ENCODE measurements around the gene GRK3.

GRK3 gene

DNA sequence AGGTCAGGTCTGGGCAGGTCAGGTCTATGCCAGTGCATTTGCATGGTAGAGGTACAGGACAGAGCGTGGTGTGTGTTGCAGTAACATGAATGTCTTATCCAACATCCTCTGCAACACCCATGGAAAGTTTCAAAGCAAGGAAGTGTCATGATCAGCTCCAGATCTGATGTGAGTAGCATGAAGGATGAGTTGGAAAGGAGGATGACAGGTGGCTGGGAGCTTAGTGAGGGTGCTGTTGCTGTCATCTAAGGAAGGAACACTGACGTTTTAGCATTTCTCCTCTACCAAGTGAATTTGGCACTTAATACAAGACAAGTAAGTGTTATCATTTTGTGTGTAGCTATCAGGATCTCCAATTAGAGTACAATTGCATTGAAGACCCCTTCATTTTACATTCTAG, 65.1 kb downstream of the GRK3 start:
- DNase-seq: no peak

DNA sequence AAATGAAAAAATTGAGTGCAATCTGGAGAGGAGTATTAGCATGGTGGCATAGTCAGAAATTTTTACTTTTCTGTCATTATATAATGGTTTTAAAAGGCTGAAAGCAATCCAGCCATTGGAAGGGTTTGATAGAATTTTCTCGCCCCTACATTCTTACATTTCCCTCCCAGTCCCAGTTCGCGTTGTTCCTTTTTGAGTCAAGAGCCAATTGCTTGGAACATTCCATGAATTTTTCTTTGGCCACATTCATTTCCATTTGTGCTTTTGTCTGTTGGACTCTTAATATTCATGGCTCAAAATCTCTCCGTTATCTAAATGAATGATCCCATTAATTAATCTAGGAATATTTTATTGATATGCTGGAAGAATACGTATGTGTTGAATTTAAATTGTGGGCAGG, 66.0 kb downstream of the GRK3 start:
- DNase-seq: no peak

DNA sequence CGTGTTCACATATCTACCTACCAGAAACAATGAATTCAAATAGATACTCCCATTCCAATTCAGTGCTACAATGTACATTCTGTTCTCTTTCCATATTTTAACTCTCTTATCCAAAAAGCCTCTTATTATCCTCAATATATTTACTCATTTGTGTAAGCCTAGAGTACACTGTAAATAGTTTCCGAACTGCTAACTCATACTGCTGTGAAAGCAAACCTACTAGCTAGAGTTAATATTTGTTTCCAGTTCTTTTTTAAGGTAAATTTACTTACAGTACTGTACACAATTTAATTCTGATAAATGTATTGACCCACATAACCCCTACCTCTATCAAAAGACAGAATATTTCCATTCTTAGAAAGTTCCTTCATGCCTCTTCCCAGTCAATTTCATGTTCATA, 71.8 kb downstream of the GRK3 start:
- DNase-seq: no peak

DNA sequence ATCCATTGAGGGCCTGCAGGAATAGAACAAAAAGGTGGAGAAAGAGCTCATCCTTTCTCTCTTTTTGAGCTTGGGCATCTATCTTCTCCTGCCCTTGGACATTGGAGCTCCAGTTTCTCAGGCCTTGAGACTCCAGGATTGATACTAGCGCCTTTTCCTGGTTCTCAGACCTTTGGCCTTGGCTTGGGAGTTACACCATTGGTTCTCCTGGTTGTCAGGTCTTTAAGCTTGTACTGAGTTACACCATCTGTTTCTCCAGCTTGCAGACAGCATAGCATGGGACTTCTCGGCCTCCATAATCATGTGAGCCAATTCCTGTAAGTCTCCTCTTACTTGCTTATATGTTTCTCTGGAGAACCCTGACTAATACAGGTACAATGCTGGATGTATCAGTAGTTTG, 72.6 kb downstream of the GRK3 start:
- no peak for DNase-seq

DNA sequence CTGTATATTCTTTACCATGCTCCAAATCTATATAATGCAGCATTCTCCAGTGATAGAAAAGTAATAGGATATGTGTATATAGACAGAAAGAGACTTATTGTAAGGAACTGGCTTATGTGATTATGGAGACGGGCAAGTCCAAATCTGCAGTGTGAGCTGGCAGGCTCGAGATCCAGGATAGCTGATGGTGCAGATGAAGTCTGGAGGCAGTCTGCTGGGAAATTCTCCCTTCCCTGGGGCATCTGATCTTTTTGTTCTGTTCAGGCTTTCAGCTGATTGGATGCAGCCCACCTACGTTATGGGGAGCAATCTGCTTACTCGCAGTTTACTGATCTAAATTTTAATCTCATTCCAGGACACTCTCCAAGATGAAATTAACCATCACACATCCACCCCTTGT, 73.2 kb downstream of the GRK3 start:
- no peak for DNase-seq

DNA sequence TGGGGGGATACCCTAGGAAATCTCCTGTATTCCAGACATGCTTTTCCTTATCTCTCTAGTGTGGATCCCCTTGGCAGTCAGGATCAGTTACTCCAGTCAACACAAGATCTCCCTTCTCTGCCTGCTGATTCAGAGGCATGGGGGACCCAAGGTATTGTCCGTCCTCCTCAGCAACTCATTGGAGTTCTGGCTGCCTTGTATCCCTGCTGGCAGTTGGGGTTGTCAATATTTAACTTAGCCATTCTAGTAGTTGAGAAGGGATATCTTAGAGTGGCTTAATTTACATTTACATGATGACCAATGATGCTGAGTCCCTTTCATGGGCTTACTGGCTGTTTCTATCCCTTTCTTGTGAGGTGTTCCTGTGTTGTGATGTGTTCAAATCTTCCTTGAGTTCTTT, 74.2 kb downstream of the GRK3 start:
- DNase-seq: no peak

DNA sequence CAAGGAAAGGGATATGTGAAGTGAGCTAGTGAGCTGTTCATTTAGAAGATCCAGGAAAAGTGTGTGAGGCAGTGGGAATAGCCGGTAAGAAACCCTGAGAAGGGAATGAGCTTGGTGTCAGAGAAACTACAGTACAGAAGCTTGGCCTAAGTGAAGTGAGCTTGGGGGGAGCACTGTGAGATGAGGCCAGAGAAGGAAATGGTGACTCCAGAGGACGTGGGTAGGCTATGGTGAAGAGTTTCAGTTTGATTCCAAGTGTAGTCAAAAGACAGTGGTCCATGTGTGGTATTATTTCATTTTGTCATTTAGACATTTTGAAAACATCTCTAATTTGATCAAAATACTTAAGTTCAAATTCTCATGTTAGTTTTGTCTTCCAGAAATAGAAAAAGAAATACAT, 77.2 kb downstream of the GRK3 start:
- DNase-seq: no peak

DNA sequence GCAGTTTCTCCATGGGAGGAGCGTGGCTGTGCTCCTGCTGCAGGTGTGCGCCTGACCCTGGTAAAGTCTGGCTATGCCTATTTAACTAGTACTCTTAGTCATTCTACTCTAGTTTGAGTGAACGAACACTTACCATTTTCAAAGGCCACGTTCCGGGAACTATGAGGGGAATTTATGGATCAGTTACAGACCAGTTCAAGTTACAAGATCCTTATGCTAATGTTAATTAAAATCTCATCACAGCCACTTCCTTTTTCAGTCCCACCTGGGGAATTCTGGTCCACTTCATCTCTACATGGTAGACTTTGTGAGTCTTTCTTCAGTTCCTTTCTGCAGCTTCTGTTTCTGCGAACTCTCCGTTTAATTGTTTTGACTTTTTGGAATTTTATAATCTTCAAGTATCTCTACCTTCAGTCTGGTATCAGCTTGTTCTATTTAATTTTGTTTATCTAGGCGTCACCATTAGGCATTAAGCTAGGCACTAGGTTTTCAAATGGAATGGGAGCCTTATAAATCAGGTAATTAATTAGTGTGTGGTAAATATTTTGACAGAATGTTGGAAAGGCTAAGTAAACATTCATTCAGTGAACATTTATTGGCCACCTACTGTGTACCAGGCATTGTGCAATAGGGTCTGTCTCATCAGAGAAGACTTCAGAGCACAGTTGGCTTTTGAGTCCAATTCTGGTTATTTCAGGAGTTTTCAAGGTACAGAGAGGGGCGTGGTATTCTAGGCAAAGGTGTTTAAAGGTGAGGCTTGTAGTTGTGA, 78.9 kb downstream of the GRK3 start:
- DNase-seq: no peak

DNA sequence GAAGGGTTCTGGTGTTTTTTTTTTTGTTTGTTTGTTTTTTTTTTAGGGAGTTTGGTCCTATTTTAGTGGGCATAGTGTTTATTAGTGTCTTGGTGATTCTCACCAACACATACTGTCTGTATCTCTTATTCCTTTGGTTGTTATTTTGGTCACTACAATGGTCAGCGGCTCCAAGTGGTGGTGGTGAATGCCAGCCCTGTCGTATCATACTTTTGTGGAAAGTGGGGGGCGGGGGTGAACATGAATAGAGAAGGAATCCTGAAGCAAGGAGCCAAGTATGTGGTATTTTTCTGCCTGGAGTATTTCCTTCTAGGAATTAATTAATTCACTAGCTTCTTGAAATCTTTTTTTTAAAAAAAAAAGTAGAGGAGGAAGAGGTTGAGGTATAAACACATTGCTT, 79.6 kb downstream of the GRK3 start:
- no peak for DNase-seq

DNA sequence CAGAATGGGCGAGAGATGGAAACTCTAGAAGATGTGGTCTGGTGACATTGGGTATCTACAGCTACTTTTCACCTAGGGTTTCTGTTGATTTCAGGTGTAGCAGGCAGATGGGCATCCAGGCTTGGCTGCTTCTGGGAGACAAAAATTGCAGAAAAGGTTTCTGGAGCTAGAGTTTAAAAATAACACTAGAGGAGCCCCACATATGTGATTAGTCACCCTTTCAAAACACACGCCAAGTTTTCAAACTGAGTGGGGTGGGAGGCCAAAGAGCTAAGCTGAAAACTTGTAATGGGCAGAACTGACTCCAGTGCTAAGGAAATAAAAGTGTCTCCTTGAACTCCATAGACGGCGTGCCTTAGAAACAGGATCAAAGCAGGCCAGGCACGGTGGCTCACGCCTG, 80.8 kb downstream of the GRK3 start:
- no peak for DNase-seq

DNA sequence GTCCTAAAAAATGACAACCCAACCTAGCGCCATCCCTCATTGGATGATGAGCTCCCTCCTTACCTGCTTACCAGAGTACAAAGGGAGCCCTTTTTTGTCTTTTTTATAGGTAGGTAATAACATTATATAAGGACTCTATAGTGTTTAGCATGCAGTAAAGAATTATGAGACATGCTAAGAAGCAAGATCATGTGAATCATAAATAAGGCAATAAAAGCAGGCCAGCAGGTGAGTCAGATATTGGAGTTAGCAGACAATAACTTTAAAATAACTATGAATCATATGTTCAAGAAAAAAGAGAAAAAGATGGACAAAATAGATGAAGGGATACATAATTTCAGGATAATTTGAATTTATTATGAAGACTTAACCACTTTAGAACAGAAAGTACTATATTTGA, 81.5 kb downstream of the GRK3 start:
- no peak for DNase-seq

DNA sequence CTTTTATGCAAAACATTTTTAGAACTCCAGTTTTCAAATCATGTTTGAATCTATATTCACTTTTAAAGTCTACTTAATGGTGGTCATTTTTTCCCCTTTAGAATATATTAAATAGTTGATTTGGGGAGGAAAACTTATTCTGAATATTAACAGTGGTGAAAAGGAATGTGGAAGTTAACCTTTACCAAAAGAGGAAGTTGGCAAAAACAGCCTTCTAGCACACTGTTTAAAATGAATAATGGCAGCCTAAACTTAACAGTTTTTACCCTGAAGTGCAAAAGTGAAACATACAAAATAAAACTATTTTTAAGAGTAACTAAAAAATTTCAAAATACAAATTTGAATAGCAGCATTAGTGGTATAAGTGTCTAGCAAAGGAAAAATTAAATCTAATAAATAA, 86.4 kb downstream of the GRK3 start:
- DNase-seq: no peak

DNA sequence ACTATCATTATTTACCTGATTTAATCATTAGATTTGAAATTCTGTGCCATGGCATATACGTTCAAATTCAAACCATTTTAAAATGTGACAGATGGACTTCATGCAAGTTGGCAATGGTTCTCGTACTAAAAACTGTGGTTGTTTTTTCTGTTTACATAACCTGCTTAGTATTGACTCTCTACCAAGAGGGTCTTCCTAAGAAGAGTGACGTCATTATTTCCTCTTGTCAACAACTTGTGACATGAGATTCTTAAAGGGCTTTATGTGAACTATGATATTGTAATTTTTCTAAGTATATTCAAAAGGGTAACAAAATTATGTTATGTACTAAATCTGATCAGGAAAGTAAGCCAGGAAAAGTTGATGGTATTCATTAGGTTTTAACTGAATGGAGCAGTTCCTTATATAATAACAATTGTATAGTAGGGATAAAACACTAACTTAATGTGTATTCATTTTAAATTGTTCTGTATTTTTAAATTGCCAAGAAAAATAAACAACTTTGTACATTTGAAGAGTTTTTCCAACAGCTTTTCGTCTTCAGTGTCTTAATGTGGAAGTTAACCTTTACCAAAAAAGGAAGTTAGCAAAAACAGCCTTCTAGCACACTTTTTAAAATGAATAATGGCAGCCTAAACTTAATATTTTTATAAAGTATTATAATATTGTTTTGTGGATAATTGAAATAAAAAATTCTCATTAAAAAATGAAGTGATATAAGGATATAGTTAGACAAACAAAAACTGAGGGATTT, 87.0 kb downstream of the GRK3 start:
- no peak for DNase-seq

DNA sequence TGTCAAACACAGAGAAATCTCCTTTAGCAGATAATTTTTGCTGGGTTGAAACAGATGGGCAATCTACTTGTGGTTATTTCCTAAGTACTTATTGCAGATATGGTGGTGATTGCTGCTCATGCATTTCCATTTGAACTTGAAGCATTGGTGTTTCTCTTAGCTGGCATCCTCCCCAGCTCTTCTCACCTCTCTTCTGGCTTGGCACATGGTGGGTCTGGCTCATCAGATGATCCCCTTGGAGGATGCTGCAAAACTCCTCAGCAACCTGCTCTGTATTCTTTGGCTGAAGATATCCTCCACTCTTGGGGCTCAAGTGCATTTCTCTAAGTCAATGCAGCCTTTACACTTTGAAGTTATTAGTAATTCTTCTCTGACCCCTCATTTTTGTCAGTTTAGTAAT, 90.2 kb downstream of the GRK3 start:
- DNase-seq: no peak

DNA sequence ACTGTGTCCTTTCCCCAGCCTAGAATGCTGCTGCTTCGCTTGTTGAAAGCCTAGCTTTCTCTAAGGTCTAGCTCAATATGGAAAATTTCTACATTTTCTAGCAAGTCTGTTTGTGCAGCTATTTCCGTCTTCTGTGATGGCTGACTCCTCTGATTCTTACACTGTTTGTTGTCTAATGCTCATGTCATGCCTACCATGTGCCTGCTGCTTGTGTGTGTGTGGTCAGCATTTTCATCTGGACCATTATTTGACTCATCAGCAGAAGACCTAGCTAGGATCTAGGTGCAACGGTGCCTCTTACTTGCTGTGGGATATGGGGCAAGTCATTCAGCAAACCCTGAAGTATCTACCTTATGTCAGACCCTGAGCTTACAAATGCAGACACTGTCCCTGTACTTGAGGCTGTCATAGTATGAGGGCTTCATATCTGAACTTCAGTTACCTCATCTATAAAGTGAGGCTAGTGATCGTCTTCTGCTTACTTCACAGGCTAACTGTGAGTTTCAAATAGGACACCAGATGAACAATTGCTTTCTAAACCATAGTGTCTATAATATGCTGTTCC, 91.0 kb downstream of the GRK3 start:
- no peak for DNase-seq

DNA sequence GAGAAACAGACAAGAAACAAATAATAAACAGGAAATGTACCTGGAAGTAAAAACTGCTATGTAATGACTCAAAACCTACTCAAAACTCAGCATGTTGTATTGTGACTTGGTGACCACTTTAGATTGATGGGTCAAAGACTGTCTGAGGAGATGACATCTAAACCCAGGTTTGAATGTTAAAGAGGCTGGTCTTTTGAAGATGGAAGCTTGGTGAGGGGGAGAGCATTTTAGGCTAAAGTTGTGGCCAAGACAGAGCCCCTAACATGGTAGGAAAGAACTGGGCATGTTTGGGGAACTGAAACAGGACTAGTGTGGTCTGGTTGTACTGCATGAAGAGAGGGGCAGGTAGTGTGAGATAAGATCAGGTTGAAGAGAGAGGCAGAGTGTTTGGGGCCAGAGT, 92.2 kb downstream of the GRK3 start:
- no peak for DNase-seq

DNA sequence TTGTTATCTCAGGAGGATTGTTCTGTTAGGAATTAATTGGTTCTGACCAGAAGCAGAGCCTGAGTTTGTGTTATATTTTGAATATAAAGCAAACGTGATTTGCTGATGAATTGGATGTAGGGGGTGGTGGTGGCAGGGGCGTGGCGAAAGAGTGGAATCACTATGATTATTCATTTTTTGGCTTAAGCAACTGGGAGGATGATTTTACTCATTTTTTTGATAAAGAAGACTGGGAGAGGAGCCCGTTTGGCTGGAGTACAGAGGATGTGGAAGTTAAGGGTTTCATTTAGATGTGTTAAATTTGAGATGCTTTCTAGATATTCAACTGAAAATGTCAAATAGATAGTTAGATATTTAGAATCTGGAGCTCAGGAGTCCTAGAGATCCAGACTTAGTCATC, 94.2 kb downstream of the GRK3 start:
- no peak for DNase-seq

DNA sequence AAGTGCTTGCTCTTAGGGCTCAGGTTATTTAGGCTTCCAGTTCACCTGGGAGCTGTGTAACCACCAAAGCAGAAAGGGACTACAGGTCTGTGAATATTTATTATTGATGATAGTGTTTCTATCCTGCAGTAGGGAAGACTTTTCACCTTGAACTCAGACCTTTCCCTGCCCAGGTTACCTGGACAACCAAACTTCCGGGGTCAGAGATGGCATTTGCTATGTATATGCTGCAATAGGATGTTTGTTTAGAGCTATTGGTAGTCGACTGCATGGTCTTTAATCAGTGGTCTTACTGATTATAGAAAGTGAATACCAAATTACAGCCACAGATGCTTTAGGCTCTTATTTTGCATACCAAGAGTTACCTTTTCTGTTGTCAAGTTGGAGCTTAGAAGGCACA, 94.9 kb downstream of the GRK3 start:
- DNase-seq: no peak

DNA sequence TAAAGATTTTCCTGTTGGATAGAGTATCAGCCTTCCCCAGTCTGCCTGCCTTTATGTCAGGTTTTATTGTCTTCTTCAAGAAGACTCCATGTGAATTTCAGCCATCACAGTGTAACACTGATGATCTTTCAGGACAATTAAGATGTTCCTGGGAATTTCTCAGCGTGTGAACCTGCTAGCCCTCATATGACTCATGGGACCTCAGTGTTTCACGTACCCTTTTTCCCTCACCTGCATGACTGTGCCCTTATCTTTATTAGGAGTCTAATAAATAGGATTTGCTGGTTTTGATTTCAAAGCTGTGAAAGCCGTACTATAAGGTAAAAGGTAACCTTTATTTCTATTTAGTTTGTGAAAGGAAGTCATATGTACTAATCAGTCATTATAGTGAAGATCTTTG, 95.9 kb downstream of the GRK3 start:
- DNase-seq: no peak

DNA sequence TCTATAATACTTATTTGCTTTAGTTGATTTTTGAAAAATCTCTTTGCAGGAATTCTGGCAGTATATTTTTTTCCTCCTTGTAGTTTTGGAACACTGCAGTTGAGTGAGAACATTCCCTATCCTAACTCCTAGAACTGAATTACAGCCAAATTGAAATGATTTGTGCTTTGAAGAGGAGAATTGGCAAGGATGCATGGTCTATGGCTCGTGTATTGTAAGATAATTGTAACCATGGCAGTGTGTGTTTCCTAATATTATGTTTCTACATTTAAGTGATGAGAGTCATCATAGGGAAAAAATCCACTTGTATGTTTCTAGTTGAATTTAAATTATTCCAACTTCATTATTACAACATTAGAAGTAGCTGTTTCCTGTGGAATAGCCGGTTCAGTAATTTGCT, 96.6 kb downstream of the GRK3 start:
- no peak for DNase-seq

DNA sequence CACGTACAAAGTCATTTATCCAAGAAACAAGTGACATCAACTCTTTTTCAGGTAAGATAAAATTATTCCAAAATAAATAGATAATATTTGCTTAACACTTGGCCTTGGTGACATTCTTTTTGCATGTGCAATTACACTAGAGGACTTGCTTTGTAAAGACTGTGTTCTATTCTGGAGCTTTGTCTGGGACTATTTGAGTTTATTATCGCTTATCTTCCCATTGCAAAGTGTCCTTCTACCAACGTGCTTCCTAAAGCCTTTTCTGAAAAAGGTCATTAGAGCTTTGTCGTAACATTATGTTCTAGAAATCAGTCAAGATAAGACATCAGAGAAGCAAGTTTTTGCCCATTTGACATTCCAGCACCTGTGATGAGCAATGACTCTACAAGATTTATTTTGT, 99.2 kb downstream of the GRK3 start:
- no peak for DNase-seq

DNA sequence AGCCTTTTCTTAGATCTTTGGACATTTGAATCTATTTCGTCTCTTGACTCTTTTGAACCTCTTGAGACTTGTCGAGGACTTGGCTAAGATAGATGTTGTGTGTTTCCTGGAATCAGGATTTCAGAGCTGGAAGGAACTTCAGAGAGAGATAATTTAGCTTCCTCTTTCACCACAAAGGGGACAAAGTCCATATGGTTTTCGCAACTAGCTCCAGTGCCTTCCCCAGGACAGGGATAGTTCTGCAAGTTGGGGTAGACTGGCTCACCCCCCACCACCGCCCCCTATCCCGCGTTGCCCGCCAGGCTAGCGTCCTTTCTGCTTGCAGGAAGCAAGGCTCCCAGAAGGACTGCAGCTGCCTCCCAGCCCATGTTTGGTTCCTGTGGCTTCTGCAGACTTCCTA, 101.8 kb downstream of the GRK3 start:
- no peak for DNase-seq

DNA sequence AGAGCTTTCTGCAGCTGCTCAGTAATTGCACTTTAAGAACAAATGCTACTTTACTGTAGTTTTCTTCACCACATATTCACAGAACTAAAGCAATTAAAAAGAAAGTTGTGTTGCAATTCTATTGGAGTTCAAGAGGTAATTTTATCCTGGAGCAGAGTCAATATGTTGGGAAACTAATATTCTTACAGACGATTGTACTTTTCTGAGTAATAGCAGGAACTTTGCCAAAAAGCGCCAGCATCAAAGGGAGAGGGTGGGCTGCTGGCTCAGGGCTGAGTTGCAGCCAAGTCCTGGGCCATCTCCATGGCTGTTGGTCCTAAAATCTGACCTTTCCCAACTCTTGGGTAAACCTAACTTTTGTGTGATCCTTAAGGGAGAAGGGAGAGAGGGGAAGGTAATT, 104.0 kb downstream of the GRK3 start:
- DNase-seq: no peak

DNA sequence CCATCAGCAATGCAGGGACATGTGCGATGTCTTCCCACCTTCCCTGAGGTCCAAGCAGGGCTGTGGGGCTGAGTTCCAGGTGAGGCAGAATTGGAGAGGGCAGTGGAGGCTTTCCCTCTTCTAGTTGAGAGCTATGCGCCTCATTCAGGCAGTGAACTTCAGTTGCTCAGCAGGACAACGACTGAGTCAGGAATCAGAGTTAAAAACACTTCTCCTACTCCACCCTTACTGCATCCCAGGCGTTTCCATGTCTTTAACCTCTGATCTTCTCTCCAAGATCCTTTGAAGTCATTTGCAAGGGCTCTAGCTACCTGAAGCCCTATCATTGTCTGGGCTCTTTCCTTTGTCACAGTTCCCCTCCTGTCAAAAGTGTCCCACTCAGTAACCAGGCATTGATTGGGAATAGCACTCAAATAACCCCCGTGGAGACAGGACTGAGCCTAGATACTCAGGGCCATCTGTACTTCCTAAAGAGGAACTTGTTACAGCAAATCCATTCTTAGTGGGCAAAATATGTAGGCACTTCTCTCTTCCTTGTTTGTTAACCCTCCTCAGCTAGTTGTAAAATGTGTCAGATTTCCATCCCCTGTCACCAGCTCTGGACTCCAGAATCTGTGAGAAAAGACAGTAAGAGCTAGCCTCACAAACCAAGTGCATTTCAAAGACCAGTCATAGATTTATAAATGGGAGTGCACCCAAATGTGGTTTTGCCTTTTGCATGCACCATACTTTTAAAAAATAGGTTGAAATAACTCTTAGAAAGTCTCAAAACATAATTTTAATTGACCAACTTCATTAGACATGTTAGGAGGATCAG, 105.0 kb downstream of the GRK3 start:
- no peak for DNase-seq

Measured in NCI-H526 treated with DMSO at 0.1 percent for 48 hours (cell line).